Common myeloid progenitor, CD34-positive (primary cell): Measurements from ENCODE around the gene ANO4.

ENCODE experiments used
- CTCF ChIA-PET: fragments of 350-600 bp; sonication (Branson Sonifier 250); formaldehyde crosslinking; loops from one replicate; lab custom pipeline; 2021; ENCODE audit warnings: antibody characterized with exemption; lab: Charles Lee
- POLR2A ChIA-PET: fragments of 350-600 bp; sonication (Branson Sonifier 250); formaldehyde crosslinking; loops from one replicate; lab custom pipeline; 2021; ENCODE audit warnings: antibody characterized with exemption; lab: Charles Lee
- DNase-seq, 3 donors: peaks; one replicate each; pipeline versions ENCODE4 v3.0.0 to v3.0.0-alpha.2; 2013
- H3K27ac ChIP-seq, 2 experiments: 1 replicate in 1 of 2; 2 replicates in 1 of 2; pipeline ENCODE4 v1.7.0; 2013; ENCODE audit warnings: inconsistent platforms in 2 of 2, low read length in 2 of 2, mild to moderate bottlenecking in 2 of 2, low read depth in 1 of 2, moderate library complexity in 1 of 2; ENCODE audit not compliant: severe bottlenecking in 2 of 2, insufficient read depth in 1 of 2, poor library complexity in 1 of 2
- H3K27me3 ChIP-seq, 5 experiments: replicated peaks in 2 of 5; 1 replicate in 3 of 5; 2 replicates in 2 of 5; pipeline versions ENCODE4 v1.6.1 to v1.7.0; 2013; ENCODE audit warnings: low read length in 4 of 5, mild to moderate bottlenecking in 2 of 5, moderate library complexity in 2 of 5, inconsistent platforms in 1 of 5; ENCODE audit not compliant: insufficient read depth in 5 of 5, control insufficient read depth in 4 of 5
- H3K36me3 ChIP-seq, 4 experiments: 1 replicate in 2 of 4; 2 replicates in 2 of 4; pipeline versions ENCODE4 v1.6.1 to v1.7.0; 2013; ENCODE audit warnings: low read length in 3 of 4, control low read depth in 1 of 4, mild to moderate bottlenecking in 1 of 4; ENCODE audit not compliant: control insufficient read depth in 4 of 4, insufficient read depth in 4 of 4
- H3K4me1 ChIP-seq, 4 experiments: 1 replicate in 3 of 4; 2 replicates in 1 of 4; pipeline versions ENCODE4 v1.6.1 to v1.7.1; 2013; ENCODE audit warnings: low read length in 3 of 4, mild to moderate bottlenecking in 3 of 4, control low read depth in 1 of 4, inconsistent platforms in 1 of 4, moderate library complexity in 1 of 4; ENCODE audit not compliant: control insufficient read depth in 4 of 4, insufficient read depth in 4 of 4; ENCODE audit errors: control extremely low read depth in 1 of 4
- H3K4me3 ChIP-seq, 7 experiments: 1 replicate in 4 of 7; 2 replicates in 3 of 7; pipeline versions ENCODE4 v1.5.1 to v1.7.0; 2013; ENCODE audit warnings: mild to moderate bottlenecking in 7 of 7, low read length in 6 of 7, moderate library complexity in 6 of 7, inconsistent platforms in 2 of 7, low read depth in 2 of 7, control low read depth in 1 of 7; ENCODE audit not compliant: insufficient read depth in 4 of 7, control insufficient read depth in 1 of 7; ENCODE audit errors: extremely low read depth in 1 of 7
- H3K9me3 ChIP-seq, 5 experiments: 1 replicate in 4 of 5; 2 replicates in 1 of 5; pipeline versions ENCODE4 v1.6.1 to v1.7.1; 2013; ENCODE audit warnings: low read length in 4 of 5, mild to moderate bottlenecking in 2 of 5, inconsistent platforms in 1 of 5, low read depth in 1 of 5, moderate library complexity in 1 of 5; ENCODE audit not compliant: control insufficient read depth in 4 of 5, insufficient read depth in 2 of 5; ENCODE audit errors: control extremely low read depth in 1 of 5
- WGBS: methylation state at CpG from one replicate; pipeline ENCODE4 v1.1.5; 2013; ENCODE audit not compliant: insufficient coverage; 5-methylcytosine and 5-hydroxymethylcytosine counted together

The ANO4 gene

DNA sequence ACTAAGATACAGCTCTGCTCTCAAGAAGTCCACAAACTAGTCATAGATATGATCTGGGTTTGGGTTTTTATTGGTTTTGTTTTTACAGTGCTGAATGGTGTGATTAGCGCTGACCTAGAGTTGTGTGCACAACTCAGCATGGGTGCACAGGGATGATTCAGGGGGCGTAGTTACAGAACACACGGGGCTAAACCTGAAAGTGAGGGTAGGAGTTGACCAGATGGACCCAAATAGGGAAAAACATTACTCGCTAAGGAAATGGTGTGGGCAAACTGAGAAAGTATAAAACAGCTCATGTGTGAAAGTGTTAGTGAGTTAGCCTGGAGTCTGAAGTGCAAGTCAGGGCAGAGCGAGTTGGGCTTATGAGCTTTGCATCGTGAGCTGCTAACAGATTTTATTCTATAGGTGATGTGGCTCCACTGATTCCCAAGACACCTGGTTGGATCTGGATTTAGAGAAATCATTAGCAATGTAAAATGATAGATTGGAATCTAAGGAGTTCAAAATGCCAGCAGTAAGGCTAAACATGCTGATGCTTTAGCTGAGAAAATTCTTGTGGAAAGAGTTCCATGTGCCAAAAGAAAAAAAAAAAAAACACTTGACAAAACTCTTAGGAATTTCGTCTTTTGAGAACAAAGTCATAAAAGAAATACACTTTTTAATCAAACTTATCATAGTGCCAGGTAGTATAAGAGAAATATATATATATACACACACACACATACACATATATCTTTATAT, 280.5 kb downstream of the ANO4 start:
- H3K9me3 ChIP-seq, result no peaks in the 10 kb centered on the region

DNA sequence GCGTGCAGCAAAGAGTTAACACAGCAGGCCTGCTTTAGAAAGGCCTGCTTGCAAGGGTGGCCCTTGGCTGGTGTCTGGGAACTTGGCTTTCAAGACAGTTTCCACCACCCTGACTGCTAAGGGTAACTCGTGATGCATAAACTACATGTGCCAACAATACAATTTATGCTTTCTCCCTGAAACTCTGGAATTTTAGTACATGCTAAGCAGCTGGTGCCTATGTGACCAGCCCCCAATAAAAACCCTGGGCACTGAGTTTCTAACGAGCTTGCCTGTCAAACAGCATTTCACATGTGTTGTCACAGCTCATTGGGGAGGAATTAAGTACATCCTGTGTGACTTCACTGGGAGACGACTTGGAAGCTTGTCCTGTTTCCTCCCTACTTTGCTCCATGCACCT, 282.3 kb downstream of the ANO4 start:
- DNase-seq, result no peak
- POLR2A ChIA-PET, result no interaction called here
- CTCF ChIA-PET, result no interaction called here

More for the DNA sequence above, 280.5 kb downstream of the ANO4 start:
- Histone ChIP-seq H3K27me3 (peaks cover 0 to 5% (median 0%) of the 10 kb centered on the region in 5 experiments), H3K27ac (no peak overlapping the region), H3K4me1 (no peaks in the 10 kb centered on the region), H3K36me3 (no peaks in the 10 kb centered on the region), H3K4me3 (no peak overlapping the region)
- no peak for DNase-seq
- POLR2A ChIA-PET, result no interaction called here
- CTCF ChIA-PET, result no interaction called here
- WGBS, result 91% methylated on average over 6 of the region's 7 CpGs

DNA sequence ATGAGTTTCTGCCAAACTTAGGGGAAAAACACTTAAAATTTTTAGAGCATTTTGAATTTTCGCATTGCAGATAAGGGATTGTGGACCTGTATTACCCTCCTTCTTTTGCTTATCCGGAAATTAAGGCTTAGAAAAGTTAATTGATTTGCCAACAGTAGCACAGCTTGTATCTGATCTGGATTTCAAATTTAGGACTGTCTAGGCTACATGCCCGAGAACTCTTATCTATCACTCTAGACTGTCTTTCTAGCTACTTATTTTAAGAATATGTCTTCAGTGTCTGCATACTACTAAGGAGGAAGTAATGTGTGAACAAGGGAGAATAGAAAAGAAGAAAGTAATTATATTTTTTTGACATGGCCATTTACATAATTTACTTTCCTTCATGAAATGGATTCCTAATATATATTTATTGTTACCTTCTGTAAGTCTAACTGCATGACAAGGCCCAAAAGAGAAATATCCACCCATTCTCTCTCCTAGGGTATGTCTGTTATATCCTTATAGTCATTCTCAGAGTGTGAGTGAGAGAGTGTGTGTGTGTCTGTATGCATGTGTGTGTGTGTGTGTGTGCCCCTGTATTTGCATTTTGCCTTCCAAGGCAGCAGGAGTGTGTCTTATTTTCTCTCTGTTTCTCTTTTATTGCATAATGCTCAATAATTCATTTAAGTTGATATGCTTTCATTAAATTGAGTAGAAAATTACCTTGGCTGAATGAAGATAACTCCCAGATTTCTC, 283.4 kb downstream of the ANO4 start:
- POLR2A ChIA-PET, result no interaction called here
- no peak overlapping the region for H3K4me3 ChIP-seq
- H3K27ac ChIP-seq, result no peak overlapping the region
- 90% methylated on average over 2 of the region's 3 CpGs for WGBS
- H3K4me1 ChIP-seq, result no peaks in the 10 kb centered on the region
- H3K36me3 ChIP-seq, result no peaks in the 10 kb centered on the region
- H3K9me3 ChIP-seq, result no peaks in the 10 kb centered on the region
- H3K27me3 ChIP-seq, result peaks cover 0 to 5% (median 0%) of the 10 kb centered on the region in 5 experiments
- CTCF ChIA-PET, result no interaction called here
- no peak for DNase-seq

More for the DNA sequence above, 282.3 kb downstream of the ANO4 start:
- no peak overlapping the region for H3K4me3 ChIP-seq
- H3K36me3 ChIP-seq, result no peaks in the 10 kb centered on the region
- 46% methylated on average over 3 of the region's 4 CpGs for WGBS
- no peak overlapping the region for H3K27ac ChIP-seq
- no peaks in the 10 kb centered on the region for H3K4me1 ChIP-seq
- no peaks in the 10 kb centered on the region for H3K9me3 ChIP-seq
- peaks cover 0 to 5% (median 0%) of the 10 kb centered on the region in 5 experiments for H3K27me3 ChIP-seq

DNA sequence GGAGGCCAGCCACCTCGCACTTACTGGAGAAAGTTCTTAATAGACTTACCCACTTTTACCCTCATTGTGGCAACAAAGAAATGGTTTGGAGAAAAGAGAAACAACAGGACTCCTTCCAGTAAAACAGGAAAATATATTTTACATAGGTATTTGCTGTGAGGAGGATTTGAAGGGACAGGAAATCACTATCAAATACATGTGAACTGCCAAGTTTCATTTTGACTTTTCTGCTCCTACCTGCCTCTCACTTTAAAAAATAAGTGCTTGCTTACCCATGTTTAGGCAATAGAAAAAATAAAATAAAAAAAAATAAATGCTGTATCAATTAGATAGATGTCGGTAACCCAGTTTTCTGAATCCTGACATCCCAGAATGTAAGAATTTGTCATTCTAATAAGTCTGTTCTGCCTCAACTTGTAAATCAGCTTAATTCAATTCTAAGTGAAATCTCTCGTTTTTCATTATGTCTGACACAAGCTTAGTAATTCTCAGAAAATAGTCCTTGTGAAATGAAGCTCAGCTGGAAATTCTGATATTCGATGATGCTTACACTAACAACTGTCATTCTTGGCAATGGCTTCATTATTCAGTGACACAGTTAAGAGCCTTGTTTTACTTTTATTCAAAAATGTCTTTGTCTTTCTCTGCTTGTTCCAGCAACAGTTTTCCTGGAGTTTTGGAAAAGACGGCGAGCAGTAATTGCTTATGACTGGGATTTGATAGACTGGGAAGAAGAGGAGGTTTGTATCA, 284.1 kb downstream of the ANO4 start:
- CTCF ChIA-PET, result no interaction called here

GRCh38 chr12:101082706-101083105, 288.1 kb downstream of the ANO4 start:
- no peak overlapping the region for H3K4me3 ChIP-seq
- no peak overlapping the region for H3K27ac ChIP-seq
- POLR2A ChIA-PET, result no interaction called here
- WGBS, result 87% methylated on average over 2 of the region's 3 CpGs
- H3K9me3 ChIP-seq, result no peaks in the 10 kb centered on the region
- H3K36me3 ChIP-seq, result no peaks in the 10 kb centered on the region
- H3K27me3 ChIP-seq, result peaks cover 0 to 17% (median 4%) of the 10 kb centered on the region in 5 experiments
- no peak for DNase-seq
- H3K4me1 ChIP-seq, result no peaks in the 10 kb centered on the region
- CTCF ChIA-PET, result no interaction called here

More for the DNA sequence above, 284.1 kb downstream of the ANO4 start:
- POLR2A ChIA-PET, result no interaction called here
- Histone ChIP-seq H3K27ac (no peak overlapping the region), H3K36me3 (no peaks in the 10 kb centered on the region), H3K4me1 (no peaks in the 10 kb centered on the region), H3K27me3 (peaks cover 0 to 5% (median 0%) of the 10 kb centered on the region in 5 experiments), H3K9me3 (no peaks in the 10 kb centered on the region), H3K4me3 (no peak overlapping the region)
- no peak for DNase-seq
- WGBS, result 90% methylated on average over 2 of the region's 6 CpGs

GRCh38 chr12:101086490-101087135, 292.0 kb downstream of the ANO4 start:
- H3K27ac ChIP-seq, result no peak overlapping the region
- H3K36me3 ChIP-seq, result no peaks in the 10 kb centered on the region
- POLR2A ChIA-PET, result no interaction called here
- no peak overlapping the region for H3K4me3 ChIP-seq
- 23% methylated on average over 10 of the region's 11 CpGs for WGBS
- peaks cover 0 to 22% (median 5%) of the 10 kb centered on the region in 5 experiments for H3K27me3 ChIP-seq
- CTCF ChIA-PET, result no interaction called here
- H3K9me3 ChIP-seq, result no peaks in the 10 kb centered on the region
- no peak for DNase-seq
- no peaks in the 10 kb centered on the region for H3K4me1 ChIP-seq
